ENCODE data around the gene ARSI.

DNA sequence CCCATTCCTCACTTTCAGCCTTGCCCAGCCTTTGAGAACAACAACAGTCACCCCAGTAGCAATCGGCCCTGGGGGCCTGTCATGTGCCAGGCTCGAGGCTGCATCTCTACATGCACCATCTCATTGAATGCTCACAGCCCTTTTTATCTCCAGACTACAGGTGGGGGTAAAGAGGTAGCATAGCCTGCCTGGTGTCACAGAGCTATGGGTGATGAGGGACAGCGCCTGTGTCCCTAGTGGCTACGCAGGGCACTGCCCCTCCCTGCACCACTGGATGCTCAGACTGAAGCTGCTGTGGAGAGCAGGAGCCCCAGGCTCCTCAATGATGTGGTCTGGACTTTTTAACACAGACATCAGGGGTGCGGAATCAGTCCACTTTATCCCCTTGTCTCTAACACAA is 15.9 kb downstream of the ARSI start:
- no peak for TF ChIP-seq EZH2phosphoT487 (IDR thresholded peaks at IDR 0.05)
- no peak for TF ChIP-seq EZH2 (IDR thresholded peaks at IDR 0.05)
- peak; percentile 62 for TF ChIP-seq CTCF (IDR thresholded peaks at IDR 0.05)

Data from neural progenitor cell (in vitro differentiated cells).